IPS-18c (cell line): Measurements from ENCODE around the gene ADPRH.
A peak's percentile ranks its signal among the peaks of the same experiment; 100 is the strongest.
"Not testable (repeated sequence)": the region's sequence is repeated elsewhere in the genome, so short reads cannot be mapped to it uniquely, and the experiment has no call there.

Experiments used
- H3K4me3 ChIP-seq: 2 replicates; pipeline ENCODE4 v1.7.0; 2013; ENCODE audit warnings: low read depth, mild to moderate bottlenecking, low read length, moderate library complexity; ENCODE audit not compliant: insufficient read depth
- H3K9me3 ChIP-seq: one replicate; pipeline ENCODE4 v1.6.1; 2013; ENCODE audit warnings: mild to moderate bottlenecking, low read length, moderate library complexity; ENCODE audit not compliant: control insufficient read depth, insufficient read depth

Gene ADPRH

GRCh38 chr3:119579366-119580066, at the start of gene ADPRH:
TSS of gene ADPRH (plus strand) at chr3:119579492. CDS start at chr3:119582170, 2,678 bp downstream.
- H3K4me3 ChIP-seq, result peak within 1 kb of the TSS; percentile 80

GRCh38 chr3:119529883-119530282, 49.4 kb upstream of the ADPRH start:
- no peak overlapping the region for H3K4me3 ChIP-seq
- H3K9me3 ChIP-seq, result no peaks in the 10 kb centered on the region

More at GRCh38 chr3:119579366-119580066, at the start of gene ADPRH:
- H3K9me3 ChIP-seq, result no peaks in the 10 kb centered on the region

- Histone ChIP-seq H3K4me3 (no peak overlapping the region), H3K9me3 (no peaks in the 10 kb centered on the region)
These were observed 48.8 kb upstream of the ADPRH start for GRCh38 chr3:119530456-119530855.

- no peak overlapping the region for H3K4me3 ChIP-seq
- H3K9me3 ChIP-seq, result no peaks in the 10 kb centered on the region
These were observed 48.1 kb upstream of the ADPRH start for GRCh38 chr3:119531151-119531550.

- H3K9me3 ChIP-seq, result no peaks in the 10 kb centered on the region
- no peak overlapping the region for H3K4me3 ChIP-seq
These were observed 45.0 kb upstream of the ADPRH start for GRCh38 chr3:119534296-119534695.

GRCh38 chr3:119536757-119537156, 42.5 kb upstream of the ADPRH start:
- H3K4me3 ChIP-seq, result no peak overlapping the region
- H3K9me3 ChIP-seq, result no peaks in the 10 kb centered on the region

- Histone ChIP-seq H3K9me3 (no peaks in the 10 kb centered on the region), H3K4me3 (no peak overlapping the region)
These were observed 40.5 kb upstream of the ADPRH start for GRCh38 chr3:119538772-119539171.

GRCh38 chr3:119541547-119541946, 37.7 kb upstream of the ADPRH start:
- Histone ChIP-seq H3K4me3 (no peak overlapping the region), H3K9me3 (no peaks in the 10 kb centered on the region)

- H3K4me3 ChIP-seq, result no peak overlapping the region
These were observed 37.0 kb upstream of the ADPRH start for GRCh38 chr3:119542168-119542767.

GRCh38 chr3:119543147-119543546, 36.1 kb upstream of the ADPRH start:
- no peak overlapping the region for H3K4me3 ChIP-seq

More at GRCh38 chr3:119542168-119542767, 37.0 kb upstream of the ADPRH start:
- no peaks in the 10 kb centered on the region for H3K9me3 ChIP-seq

GRCh38 chr3:119547227-119547626, 32.1 kb upstream of the ADPRH start:
- Histone ChIP-seq H3K9me3 (no peaks in the 10 kb centered on the region), H3K4me3 (no peak overlapping the region)

More at GRCh38 chr3:119543147-119543546, 36.1 kb upstream of the ADPRH start:
- H3K9me3 ChIP-seq, result no peaks in the 10 kb centered on the region

GRCh38 chr3:119548341-119548740, 31.0 kb upstream of the ADPRH start:
- H3K4me3 ChIP-seq, result no peak overlapping the region
- no peaks in the 10 kb centered on the region for H3K9me3 ChIP-seq

GRCh38 chr3:119550192-119550910, 28.9 kb upstream of the ADPRH start:
- Histone ChIP-seq H3K4me3 (no peak overlapping the region), H3K9me3 (no peaks in the 10 kb centered on the region)

- no peak overlapping the region for H3K4me3 ChIP-seq
These were observed 27.7 kb upstream of the ADPRH start for GRCh38 chr3:119551598-119551997.

GRCh38 chr3:119552928-119553327, 26.4 kb upstream of the ADPRH start:
- H3K4me3 ChIP-seq, H3K9me3 ChIP-seq: not testable (repeated sequence)

More at GRCh38 chr3:119551598-119551997, 27.7 kb upstream of the ADPRH start:
- H3K9me3 ChIP-seq, result no peaks in the 10 kb centered on the region

GRCh38 chr3:119553823-119554415, 25.4 kb upstream of the ADPRH start:
- Histone ChIP-seq H3K4me3 (no peak overlapping the region), H3K9me3 (no peaks in the 10 kb centered on the region)

GRCh38 chr3:119555309-119555735, 24.0 kb upstream of the ADPRH start:
- H3K9me3 ChIP-seq, result no peaks in the 10 kb centered on the region
- H3K4me3 ChIP-seq, result no peak overlapping the region
